GM21360 (cell line): Measurements from ENCODE around the gene TCP11L1.

Experiments used
- ATAC-seq: cut with Tn5 transposase; IDR thresholded peaks from one replicate; pipeline ENCODE4 v1.9.1; 2021; ENCODE audit warnings: mild to moderate bottlenecking, moderate library complexity; ENCODE audit not compliant: unreplicated experiment

TCP11L1 gene

GRCh38 chr11:33039274-33040032 lies at the start of gene TCP11L1:
TCP11L1 (plus strand) TSS chr11:33039572; CDS start chr11:33043774, 4,202 bp downstream.
- peak; percentile 76 for ATAC-seq

- ATAC-seq = no peak
These were observed 48.9 kb upstream of the TCP11L1 start for GRCh38 chr11:32990481-32990880.

GRCh38 chr11:32991427-32991826 lies 47.9 kb upstream of the TCP11L1 start:
- no peak for ATAC-seq

- ATAC-seq = no peak
These were observed 47.5 kb upstream of the TCP11L1 start for GRCh38 chr11:32991898-32992297.

GRCh38 chr11:33000181-33000580 lies 39.2 kb upstream of the TCP11L1 start:
- no peak for ATAC-seq

- no peak for ATAC-seq
These were observed 38.1 kb upstream of the TCP11L1 start for GRCh38 chr11:33001281-33001680.

GRCh38 chr11:33001751-33002542 lies 37.4 kb upstream of the TCP11L1 start:
- no peak for ATAC-seq

- ATAC-seq = no peak
These were observed 34.2 kb upstream of the TCP11L1 start for GRCh38 chr11:33005175-33005574.

GRCh38 chr11:33006010-33006409 lies 33.4 kb upstream of the TCP11L1 start:
- ATAC-seq = no peak

- ATAC-seq = no peak
These were observed 25.6 kb upstream of the TCP11L1 start for GRCh38 chr11:33013755-33014154.

- peak; percentile 71 for ATAC-seq
These were observed 23.5 kb upstream of the TCP11L1 start, which contains the start of gene DEPDC7 for GRCh38 chr11:33015621-33016551. DEPDC7 (plus strand) TSS chr11:33015878; CDS start chr11:33015956, 78 bp downstream.

- ATAC-seq = no peak
These were observed 22.7 kb upstream of the TCP11L1 start for GRCh38 chr11:33016654-33017053.

GRCh38 chr11:33017478-33017877 lies 21.9 kb upstream of the TCP11L1 start:
- ATAC-seq = no peak

- ATAC-seq = no peak
These were observed 21.4 kb upstream of the TCP11L1 start for GRCh38 chr11:33017965-33018364.

- no peak for ATAC-seq
These were observed 20.5 kb upstream of the TCP11L1 start for GRCh38 chr11:33018840-33019239.

- no peak for ATAC-seq
These were observed 17.9 kb upstream of the TCP11L1 start for GRCh38 chr11:33021501-33021900.

- ATAC-seq = no peak
These were observed 17.4 kb upstream of the TCP11L1 start for GRCh38 chr11:33021937-33022336.

GRCh38 chr11:33025339-33025722 lies 14.0 kb upstream of the TCP11L1 start:
- no peak for ATAC-seq

GRCh38 chr11:33027233-33027632 lies 12.1 kb upstream of the TCP11L1 start:
- no peak for ATAC-seq

- no peak for ATAC-seq
These were observed 11.4 kb upstream of the TCP11L1 start for GRCh38 chr11:33027846-33028536.
